Stimulated activated CD8-positive, alpha-beta memory T cell treated with anti-CD3 and anti-CD28 coated beads, Interleukin-4, amount 100 ng/mL, for 24 hours (primary cell): Measurements from ENCODE around the gene SYNE1.
A peak's percentile ranks its signal among the peaks of the same experiment; 100 is the strongest.

Source experiments
- DNase-seq: peaks from one replicate; pipeline ENCODE4 v3.0.0-alpha.2; 2020; ENCODE audit warnings: low read depth

SYNE1 gene

DNA sequence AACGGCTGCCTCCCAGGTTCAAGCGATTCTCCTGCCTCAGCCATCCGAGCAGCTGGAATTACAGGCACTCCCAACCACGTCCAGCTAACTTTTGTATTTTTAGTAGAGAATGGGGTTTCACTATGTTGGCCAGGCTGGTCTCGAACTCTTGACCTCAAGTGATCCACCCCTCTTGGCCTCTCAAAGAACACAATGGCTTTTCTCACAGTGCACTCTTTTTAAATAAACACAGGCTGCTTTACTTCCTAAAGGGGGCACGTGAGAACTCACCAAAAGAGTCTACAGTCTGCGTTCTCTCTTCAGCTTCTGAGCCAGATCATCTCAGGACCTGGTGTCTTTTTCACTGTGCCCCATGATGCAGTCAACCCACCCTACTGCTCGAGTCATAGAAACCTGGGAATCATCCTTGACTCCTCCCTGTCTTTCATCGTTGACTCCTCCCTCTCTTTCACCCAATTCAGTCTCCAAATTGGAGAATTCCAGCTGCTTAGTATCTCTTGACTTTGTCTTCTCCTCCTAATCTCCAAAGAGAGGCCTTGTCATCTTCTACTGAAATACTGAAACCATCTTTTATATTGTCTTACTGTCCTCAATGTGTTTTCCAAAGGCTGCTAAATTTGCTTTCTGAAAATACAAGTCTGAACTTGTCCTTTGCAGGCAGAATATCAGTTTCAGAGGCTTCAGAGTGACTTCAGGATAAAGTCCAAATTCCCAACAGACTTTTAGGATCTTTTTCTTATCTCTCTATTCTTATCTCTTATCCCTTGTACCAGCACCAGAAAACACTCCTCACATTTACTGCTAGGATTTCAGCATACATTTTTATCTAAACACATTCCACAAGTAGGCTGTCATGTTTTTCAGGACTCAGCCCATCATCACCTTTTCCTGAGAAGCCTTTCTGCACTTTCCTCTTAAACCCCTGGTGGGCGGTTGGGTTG, 323.4 kb downstream of the SYNE1 start:
- DNase-seq, result no peak

DNA sequence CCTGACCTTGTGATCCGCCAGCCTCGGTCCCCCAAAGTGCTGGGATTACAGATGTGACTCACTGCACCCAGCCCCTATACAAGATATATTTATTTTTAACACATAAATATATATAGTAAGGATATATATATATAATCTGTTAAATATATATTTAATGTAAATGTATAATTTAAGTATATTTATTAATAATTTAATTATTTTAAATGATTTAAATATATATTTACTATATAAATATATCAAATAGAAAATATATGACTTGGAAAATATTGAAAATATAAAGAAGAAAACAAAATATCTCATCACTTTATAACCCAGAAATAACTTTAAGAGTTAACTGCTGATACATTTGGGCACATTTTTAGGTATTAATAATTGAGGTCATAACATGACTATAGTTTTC, 324.7 kb downstream of the SYNE1 start:
- DNase-seq, result no peak

DNA sequence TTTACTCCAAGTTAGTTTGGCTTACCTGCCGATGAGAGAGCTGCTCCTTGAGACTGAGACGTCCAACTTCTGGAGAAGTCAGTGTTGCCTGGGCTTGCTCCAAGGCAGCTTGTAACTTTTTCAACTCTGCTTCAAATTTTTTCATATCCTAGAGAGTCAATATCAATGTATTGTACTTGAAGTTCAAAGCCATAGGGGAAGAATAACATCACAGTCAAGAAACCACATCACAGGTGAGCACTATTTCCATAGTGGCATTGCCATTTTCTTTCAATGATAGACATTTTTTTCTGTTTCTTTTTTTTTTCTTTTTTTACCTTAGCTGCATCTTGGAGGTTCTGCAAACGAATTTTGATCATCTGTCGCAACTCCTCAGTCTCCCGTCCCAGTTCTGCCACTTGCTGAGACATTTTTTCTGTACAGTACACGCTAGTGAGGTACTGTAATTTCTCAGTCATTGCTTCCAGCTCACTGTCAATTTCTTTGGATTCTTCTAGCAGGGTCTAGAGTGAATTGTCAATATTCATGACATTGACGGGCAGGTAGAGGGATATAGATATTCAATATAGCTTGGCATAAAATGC, 326.7 kb downstream of the SYNE1 start:
- DNase-seq, result no peak

DNA sequence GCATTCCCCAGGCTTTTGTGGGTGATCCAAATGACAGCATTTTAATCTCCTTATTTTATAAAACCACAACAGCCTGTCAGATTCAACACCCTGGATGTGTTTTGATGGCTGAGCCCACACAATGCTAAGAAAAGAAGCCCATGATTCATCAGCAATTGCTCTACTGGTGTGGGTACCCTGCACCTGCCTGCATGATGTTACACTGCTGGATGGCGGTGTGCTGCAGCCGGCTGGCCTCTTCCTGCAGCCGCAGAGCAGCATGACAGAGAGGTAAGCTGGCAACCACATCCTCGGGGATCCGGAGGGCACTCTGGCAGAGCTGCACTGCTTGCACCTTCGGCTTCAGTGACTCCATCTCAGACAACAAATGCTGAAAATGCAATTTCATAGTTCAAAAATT, 327.5 kb downstream of the SYNE1 start:
- DNase-seq, result peak; percentile 44

DNA sequence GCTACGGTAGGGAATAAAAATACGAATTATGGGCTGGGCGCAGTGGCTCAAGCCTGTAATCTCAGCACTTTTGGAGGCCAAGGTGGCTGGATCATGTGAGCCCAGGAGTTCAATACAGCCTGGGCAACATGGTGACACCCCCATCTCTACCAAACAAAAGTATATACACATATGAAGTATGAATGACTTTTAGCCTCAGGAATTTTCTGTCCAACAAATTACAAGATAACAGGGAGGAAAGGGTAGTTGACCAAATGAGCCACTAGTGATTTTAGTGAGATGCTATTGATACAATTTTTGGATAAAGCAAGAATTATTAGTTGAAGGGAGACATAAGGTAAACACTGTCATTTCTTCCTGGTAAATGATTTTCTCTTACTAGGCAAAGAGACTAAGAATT, 328.2 kb downstream of the SYNE1 start:
- no peak for DNase-seq

DNA sequence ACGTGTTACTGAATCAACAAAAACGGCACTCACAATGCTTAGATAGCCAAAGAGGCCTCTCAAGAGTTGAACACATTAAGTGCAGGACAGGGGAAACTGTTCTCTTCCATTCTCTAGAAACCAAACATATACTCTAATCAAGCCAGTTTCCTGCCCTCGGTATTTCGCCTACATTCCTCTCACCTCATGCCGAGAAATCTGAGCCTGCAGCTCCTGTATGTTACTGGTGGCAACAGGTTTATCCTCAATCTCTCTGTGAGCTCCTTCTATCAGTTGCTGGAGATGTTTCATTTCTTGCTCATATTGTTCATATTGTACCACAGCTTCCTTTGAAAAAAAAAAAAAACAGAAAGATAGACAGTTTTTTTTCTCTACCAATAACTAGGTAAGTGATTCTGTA, 328.9 kb downstream of the SYNE1 start:
- DNase-seq, result no peak

DNA sequence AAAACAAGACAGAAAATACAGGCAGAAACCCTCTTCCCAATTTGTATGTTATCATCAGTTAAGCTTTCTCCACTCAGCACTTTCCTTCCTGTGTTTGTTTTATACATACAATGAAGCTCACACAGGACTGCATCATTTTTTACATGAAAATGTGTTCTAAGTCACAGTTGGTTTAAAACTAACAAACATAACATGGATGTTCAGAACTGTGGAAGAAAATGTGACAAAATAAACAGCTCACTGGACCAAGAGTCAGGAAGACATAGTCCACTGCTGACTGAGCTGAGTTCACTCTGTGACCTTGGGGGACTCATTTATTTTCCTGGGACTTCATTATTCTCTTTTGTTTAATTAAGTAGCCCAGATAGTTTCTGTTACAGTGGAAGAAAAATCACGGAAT, 331.5 kb downstream of the SYNE1 start:
- DNase-seq, result no peak

DNA sequence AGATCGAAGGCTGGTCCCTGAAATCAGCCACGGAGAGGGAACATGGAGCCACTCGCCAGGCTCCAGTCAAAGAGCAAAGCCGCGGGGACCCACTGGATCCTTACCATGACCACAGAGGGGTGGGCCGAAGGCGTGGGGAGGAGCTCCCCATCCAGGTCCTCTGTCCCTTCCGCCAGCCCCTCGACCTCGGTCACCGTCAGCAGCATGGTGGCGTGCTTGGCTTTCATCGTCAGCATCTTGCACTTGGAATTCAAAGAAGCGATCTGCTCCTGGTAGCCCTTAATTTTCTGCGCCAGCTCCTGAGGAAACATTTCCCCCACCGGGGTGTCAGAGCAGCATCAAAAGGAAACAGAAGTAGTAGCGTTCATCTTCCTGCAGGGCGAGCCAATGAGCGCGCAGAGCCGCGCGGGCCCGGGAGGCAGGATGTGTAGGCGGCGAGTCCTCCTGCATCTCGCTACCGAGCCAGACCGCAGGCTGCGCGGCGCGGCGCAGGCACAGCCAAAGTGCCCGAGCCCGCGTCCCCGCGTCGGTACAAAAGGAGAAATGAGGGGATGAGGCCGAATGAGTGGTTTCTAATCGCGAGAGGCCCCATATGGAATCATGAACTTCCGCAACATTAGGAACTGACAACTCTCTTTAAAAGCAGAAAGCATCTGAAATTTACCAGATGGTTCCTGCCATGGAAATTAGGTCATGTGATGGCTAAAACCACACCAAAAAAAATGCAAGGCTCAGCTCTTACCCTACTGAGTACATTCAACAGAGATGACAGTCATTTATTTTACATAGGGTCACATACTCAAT, 335.2 kb downstream of the SYNE1 start:
- peak; percentile 84 for DNase-seq

DNA sequence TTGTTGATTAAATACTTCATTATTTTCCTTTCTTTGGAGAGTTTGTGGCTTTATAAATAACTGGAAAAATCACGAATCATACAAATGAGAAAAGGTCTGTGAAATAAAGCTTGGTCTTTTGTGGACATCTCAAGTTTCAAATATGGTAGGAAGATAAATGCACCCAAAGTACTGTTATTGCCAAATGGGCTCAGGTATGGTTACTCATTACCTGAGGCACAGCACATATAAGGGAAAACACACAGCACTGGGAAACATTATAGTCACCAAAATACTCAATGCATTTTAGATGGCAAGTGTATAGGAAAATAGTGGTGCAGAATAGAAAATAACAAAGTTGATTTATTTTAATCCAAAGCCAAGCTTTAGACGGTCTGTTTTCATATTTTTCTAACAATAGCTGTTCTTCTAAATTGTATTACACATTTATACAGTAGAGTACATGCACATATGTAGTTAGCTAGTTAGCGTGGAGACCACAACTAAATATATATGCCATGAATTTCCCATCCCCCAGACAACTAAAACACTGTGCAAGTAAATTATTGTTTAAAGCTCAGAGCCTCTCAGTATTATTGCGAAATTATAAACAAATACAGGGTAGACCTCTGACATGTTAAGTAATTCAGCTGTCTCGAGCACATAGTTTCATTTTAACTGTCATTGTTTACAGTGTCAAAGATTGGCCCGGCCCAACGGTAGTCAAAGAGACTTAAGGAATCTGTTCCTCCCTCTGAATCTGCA, 336.0 kb downstream of the SYNE1 start:
- no peak for DNase-seq

DNA sequence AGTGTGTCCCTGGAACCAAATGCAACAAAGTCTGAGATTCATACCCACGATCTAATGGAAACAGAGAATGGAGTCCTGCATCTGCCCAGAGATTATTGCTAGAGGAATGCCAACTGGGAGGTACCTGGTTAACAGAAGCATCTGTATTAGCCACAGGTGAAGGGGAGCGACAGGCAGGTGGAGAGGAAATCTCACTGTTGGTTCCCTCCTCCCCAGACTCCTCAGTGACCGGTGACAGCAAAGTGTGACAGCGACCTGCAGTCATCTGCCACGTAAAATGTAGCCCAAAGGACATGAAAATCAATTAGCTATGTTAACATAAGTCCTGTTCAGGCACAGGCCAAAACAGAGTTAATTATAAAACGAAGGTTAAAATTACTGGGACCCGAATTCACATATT, 336.6 kb downstream of the SYNE1 start:
- no peak for DNase-seq

DNA sequence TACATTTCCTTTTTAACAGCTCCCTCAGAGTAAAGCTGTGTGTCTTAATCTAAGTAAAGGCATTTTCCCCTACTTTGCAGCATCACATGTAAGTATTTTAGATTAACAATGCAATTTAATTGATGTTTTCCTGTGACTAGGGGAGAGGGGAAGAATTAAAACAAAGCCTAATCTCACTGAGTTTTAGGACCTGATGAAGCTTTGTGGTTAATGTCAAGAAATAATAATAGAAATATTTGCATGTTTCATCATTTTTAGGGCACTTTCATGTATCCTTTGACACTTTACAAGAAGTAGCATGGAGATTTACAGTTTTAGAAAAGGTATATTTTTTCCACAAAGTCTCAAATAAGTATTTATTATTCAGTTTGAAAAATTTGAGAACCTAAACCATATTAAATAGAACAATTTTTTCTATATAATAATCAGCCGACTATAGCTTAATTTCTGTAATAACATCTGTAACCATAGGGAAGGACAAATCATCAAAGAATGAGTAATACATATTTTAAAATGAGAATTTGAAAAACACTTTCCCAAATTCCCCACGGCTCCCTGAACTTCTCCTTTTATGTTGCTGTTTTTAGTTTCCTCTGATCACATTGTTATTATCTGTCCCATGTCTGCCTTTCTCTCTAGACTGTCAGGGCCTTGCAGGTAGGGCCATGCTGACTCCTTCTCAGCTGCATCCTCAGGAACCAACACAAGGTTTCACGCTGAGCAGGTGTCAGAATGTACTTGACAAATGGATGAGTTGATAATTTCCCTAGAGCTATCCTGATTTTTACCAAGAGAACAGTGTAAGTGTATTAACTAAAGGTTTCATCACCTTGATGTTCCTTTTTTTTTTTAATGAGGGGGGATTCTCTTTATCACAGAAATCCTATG, 338.1 kb downstream of the SYNE1 start:
- no peak for DNase-seq

DNA sequence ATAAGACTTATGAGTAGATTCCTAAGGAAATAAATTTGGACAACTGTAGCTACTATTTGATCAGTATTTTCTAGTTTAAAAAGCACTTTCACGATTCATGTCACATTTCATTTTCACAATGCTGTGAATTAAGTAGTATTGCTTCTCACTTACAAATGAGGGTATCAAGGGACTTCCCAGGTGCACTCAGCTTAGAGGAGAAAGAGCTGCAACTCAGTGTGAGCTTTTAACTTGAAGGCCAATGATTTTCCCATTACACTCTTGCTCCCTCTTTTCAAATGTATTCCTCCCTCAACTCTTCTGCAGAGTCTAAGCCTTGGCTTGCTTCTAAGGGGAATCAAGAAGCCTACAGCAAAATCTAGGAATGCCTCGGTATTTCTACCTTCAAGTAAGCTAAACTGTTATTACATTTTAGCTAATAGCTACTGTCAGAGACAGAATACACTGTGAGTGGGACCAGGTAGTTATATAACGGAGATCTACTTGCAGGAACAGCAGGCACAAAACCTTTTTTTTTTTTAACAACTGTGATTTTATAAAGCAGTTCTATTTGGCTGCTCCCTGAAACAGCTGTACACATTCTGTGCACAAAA, 339.0 kb downstream of the SYNE1 start:
- no peak for DNase-seq

DNA sequence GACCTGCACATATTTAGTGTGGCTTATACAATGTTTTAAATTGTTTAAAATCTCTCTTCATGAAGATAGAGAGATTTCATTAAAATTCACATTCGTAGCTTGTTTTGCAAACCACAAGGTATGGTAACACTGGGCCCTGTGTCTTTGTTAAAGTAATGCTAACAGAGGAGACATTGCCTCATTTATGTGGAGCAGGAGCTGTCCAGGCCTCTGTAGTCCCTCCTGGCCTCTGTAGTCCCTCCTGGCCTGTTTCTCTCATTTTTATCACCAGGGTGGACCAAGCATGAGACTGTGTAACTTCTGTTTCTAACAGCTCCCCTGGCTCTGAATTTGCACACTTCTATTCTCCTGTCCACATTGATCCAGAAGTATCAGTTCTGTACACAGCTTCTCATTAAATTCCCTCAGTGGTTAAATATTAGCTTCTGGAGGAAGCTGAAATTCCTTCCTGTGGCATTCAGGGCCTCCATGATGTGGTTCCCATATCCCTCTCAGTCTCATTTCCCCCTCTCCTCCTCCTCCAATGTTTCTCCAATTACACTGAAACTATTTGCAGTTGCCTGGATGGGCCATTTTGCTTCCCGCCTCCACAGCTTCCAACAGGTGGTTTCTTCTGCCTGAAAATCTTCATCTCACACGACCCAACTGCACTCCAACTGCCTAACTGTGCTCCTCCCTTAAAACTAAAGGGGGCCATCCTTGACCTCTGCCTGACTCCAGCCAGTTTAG, 340.4 kb downstream of the SYNE1 start:
- no peak for DNase-seq

DNA sequence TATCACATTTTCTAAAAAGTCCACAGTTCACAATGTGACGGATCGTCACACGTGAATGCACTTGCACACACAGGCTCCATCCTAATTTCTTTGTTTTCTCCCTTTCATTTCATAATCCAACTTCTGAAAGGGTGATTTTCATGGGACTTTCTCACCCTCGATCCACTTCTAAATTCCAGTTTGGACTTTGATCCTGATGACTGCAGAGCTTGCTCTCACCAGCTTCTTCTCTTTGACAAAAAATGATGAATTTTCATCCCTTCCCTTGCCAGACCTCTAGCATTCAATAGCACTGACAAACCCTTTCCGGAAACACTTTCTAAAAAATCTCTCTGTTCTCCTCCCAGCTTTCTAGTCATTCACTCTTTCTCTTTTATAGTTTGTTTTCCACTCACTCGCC, 341.2 kb downstream of the SYNE1 start:
- DNase-seq, result no peak

DNA sequence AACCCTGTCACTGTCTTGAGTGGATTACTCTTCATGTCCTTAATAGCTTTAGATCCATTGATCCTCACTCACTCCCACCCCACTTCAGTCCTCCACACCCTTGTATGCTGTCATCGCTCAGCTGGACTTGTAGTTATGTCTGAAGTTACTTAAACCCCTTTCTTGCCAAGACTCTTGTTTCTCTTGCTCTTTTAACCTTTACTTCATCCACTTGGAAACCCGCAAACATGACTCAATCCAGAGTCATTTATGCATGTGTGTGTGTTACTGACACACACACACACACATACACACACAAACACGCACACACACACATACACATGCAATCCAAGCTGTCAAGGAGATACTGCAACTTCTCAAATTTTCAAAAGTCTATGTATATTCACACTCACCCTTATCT, 341.8 kb downstream of the SYNE1 start:
- DNase-seq, result no peak

DNA sequence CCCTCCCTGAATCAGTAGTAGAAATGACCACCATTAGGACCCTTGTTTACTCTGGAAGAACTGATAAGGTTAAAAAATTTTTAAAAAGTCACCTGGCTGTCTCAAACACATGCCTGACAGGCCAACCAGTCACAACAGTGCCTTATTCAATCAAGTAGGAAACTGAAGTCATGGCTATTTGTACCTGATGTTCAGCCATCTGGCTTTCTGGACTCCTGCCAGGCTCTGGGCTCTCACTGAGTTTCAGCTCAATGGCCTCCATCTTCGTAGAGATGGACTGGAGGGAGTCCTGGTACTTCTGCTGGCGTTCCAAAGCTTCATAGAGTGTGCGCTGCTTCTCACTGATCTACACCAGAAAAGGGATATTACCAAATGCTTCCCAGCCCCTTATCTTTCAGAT, 343.8 kb downstream of the SYNE1 start:
- DNase-seq, result no peak

DNA sequence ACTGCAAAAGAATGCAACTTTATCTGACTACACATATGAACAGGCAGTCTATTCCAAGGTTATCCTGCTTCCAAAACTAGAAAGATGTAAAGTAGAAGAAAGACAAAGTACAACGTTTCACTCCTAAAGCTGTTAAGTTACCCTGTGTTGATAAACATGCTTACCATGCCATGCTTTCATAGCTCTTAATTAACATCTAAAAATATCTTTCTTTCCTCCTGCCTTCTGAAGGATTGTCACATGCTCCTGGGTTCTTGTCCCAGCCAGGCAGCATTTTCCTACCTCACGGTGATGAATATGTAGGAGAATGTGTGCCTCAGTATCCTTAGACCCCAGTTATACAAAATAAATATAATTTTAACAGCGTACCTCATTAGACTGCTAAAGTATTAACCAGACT, 344.6 kb downstream of the SYNE1 start:
- DNase-seq, result no peak

DNA sequence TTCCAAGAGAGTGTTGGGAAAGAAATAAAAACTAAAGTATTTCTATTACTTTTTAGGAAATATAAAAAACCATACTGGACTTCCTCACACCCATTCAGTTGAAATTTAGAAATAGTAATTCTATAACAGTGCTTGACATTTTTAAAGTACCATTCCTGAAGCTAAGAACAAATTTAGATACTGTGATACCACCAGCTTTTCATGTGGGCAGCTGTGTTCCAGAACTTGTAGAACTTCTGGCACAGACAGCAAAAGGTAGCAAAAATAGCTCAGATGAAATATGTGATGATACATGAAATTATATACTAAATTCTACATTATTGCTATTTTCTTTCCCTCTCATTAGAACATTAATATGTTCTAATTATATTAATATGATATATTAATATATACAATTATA, 346.5 kb downstream of the SYNE1 start:
- no peak for DNase-seq

DNA sequence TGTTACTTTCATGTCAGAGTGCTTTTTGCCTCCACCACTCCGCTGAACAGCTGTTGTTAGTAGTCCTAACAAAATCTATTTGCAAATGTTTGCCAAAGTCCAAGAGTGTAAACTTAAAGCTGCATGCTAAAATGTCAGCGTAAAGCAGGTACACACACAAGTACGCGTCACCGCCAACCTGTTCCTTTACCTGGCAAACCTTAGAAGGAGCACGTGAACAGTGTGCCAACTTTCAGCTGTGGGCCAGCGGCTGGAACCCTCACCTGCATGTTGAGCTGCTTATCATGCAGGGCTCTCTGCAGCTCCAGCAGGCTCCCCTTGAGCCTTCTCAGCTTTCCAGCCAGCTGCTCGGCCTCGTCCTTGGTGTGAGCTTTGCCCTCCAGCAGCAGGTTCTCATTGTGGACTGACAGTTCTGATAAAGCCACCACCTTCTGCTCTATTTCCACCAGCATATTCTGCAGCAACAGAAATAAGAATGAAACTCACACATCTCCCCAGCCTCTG, 359.3 kb downstream of the SYNE1 start:
- DNase-seq, result no peak

DNA sequence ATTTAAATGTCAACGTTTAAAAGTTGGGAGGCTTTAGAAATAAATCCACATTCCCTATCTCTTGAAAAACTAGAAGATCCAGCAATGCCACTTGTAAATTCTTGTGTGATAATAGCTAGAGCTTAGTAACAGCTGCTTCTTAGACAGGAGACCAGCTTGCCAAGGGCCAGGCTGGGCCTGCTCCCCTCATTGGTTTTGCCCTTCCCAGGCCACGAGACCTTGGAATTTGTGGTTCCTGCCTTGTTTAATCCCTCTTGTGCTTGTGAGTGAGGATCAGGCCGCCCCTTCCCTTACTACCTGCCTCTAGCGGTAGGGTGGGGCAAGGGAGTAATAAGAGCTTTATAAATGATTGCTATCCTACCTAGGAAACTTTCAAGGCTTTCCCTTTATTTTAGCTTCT, 363.5 kb downstream of the SYNE1 start:
- DNase-seq, result no peak
